Activated CD8-positive, alpha-beta memory T cell treated with anti-CD3 and anti-CD28 coated beads, Interleukin-2, amount 50 U/mL, for 24 hours (primary cell): ENCODE data around the gene TTLL13.

Source experiments
- DNase-seq: peaks from one replicate; pipeline ENCODE4 v3.0.0-alpha.2; 2020; ENCODE audit errors: extremely low read depth

Gene TTLL13

DNA sequence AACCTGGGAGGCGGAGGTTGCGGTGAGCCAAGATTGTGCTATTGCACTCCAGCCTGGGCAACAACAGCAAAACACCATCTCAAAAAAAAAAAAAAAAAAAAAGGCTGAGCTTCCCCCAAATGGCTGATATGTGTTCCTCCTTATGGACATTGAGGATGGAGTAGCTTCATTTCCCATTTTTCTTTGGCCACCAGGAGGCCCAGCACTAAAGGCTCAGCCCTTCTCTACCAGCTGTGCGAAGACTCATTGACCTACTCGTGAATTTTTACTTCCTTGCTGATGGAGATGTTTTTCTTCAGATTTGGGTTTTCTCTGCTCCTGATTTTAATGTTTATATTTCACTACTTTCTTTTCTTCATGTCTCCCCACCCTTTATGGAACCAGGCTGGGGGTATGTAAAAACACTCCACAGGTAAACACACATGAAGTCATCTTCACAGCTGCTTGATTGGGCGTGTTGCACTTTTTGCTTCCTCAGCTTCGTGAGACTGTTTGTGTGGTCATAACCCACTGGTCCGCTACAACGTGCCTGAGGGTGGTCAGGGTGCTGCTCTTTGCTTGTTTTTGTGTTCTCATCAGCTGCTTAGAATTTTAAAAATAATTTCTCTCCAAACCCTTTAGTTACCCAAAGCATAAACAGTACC lies 34.7 kb upstream of the TTLL13 start:
- no peak for DNase-seq

DNA sequence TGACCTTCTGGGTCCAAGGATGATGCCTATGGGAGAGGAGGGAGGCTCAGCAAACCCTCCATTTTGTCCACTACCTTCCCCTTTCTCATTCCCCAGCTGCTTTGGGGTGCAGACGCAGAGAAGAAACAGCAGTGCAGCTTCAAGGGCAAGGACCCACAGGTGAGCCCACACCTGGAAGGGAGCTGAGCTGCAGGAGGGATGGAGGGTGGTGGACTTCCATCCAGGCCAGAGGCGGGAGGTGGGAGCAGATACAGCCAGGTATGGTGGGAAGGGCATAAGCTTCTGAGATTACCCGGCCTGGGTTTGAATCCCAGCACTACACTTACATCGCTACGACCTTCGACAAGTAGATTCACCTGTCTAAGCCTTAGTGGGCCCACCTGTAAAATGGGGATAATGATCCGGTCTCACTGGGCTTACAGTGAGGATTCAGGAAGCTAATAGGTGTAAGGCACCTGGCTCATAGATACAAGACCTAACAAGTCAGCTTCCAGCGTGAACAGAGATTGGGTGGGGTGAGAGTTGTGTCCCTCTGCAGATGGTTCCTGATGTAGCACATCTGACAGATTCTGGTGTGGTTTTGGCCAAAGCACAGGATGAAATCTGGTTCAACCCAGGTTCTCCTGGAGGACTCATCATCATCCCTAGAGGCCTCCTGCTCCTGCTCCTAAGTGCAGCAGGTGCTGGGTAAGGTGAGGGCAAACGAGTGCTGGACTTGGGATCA lies 31.5 kb upstream of the TTLL13 start:
- no peak for DNase-seq

- DNase-seq, result no peak
Observed at GRCh38 chr15:90219421-90220141, 29.8 kb upstream of the TTLL13 start.

GRCh38 chr15:90221246-90221900 lies 28.0 kb upstream of the TTLL13 start:
- DNase-seq, result no peak

- no peak for DNase-seq
Observed at GRCh38 chr15:90222547-90222946, 26.8 kb upstream of the TTLL13 start.

DNA sequence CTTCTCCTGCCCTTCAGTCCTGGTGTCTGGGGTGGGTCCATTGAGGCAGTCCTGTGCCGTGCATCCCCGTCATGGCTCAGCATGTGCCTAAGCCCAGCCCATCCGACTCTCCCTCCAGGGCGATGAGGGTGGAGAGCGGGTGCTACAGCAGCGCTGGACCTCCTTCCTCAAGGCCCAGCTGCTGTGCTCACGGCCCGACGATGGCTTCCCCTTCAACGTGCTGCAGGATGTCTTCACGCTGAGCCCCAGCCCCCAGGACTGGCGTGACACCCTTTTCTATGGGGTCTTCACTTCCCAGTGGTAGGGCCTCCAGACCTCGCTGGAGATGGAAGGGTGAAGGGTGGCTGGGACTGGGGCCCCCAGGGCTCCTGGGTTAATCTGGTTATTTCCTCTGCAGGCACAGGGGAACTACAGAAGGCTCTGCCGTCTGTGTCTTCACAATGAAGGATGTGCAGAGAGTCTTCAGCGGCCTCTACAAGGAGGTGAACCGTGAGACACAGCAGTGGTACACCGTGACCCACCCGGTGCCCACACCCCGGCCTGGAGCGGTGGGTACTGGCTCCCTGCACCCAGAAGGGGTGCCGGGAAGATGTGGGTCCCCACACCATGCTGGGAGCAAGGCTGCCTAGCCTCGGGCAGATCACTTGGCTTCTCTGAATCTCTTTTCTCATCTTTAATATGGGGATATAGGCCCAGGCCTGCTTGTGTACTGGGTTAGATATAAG lies 25.8 kb upstream of the TTLL13 start:
- no peak for DNase-seq

GRCh38 chr15:90225047-90225446 lies 24.3 kb upstream of the TTLL13 start:
- no peak for DNase-seq

DNA sequence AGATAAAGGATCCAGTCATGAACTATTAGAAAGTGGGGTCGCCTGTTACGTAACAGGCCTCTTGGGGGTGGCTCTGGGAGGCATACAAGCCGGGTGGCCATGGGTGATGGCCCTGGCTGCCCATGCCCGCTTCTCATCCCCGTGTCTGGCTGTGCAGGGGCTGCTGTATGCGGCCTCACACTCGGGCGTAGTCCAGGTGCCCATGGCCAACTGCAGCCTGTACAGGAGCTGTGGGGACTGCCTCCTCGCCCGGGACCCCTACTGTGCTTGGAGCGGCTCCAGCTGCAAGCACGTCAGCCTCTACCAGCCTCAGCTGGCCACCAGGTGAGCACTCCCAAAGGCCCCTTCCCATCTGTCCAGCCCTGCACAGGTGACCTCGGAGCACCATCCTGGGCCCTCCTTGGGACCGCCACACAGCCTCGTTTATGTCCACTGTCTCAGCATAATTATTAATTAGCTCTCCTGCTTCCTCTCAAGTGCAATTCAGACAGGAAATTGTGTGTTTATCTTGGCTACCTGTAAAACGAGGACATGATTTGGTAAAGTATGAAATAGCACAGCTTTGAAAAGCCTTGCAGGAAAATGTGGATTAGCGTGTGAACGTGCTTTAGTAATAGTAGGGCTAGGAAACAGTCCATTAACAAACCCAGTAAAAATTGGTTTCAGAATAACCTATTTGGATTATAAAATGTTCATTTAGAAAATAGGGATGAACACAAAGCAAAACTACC lies 23.7 kb upstream of the TTLL13 start:
- DNase-seq, result no peak

DNA sequence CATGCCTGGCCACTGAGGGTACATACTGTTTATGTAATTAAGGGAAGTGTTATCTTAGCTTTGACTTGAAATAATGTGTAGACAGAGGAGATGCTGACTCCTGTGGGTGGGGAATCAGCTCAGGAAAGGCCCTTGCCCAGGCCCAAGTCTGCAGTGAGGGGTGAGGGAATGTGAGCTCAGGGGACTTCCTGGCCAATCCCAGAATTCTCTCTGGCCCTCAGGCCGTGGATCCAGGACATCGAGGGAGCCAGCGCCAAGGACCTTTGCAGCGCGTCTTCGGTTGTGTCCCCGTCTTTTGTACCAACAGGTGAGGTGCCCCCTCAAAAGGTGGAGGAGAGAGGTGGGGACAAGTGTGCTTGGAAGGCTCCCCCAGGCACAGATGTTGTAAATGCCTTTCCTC lies 22.0 kb upstream of the TTLL13 start:
- DNase-seq, result no peak

GRCh38 chr15:90227816-90228772 lies 21.3 kb upstream of the TTLL13 start:
- no peak for DNase-seq

DNA sequence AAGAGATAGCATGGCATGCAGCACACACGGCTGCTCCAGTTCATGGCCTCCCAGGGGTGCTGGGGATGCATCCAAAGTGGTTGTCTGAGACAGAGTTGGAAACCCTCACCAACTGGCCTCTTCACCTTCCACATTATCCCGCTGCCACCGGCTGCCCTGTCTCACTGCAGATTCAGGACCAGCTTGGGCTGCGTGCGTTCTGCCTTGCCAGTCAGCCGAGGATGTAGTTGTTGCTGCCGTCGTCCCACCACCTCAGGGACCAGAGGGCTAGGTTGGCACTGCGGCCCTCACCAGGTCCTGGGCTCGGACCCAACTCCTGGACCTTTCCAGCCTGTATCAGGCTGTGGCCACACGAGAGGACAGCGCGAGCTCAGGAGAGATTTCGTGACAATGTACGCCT lies 20.4 kb upstream of the TTLL13 start:
- no peak for DNase-seq

- no peak for DNase-seq
Observed at GRCh38 chr15:90230071-90230494, 19.3 kb upstream of the TTLL13 start.

GRCh38 chr15:90230610-90231009 lies 18.7 kb upstream of the TTLL13 start:
- no peak for DNase-seq

DNA sequence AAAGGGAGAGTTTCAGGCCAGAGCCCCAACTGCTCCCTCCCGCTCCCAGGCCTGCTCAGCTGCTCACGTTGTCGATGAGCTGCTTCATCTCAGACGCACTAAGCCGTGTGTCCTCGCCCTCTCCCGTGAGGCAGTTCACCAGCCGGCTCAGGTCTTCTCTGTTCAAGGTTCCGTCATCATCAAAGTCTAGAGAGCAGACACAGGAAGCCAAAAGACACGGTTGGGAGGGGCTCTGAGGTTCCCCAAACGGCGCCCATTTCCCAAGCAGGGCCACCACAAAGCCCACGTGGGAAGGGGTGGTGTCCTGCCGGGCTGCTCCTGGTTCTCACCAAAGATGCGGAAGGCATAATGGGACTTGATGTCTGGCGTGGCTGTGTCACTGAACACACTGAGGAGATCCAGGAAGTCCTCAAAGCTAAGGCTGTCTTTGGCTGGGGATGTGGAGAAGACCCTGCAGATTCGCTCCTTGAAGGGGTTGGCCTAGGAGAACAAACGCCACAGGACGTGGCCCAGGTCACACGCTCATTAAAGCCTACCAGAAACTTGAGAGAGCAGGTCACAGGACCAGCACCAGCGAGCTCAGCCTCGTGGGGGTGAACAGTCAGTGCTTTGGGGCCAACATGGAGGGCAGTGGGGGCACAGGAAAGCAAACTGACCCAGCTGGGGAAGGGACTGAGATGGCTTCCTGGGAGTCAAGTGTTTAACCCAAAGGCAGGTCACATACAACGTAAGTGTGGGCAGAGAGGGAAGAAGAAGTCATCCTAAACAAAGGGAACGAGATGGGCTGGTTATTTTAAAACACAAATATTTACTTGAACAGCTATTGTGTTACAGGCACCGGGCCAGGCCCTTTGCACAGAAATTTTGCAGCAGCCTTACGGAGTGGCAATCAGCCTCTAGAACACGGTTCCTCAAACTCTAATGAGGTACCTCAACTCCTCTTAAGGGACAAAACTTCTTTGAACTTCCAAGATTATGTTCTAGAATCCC lies 18.0 kb upstream of the TTLL13 start:
- peak; percentile 39 for DNase-seq

- DNase-seq, result no peak
Observed at GRCh38 chr15:90232196-90232595, 17.2 kb upstream of the TTLL13 start.

GRCh38 chr15:90232941-90233386 lies 16.4 kb upstream of the TTLL13 start:
- DNase-seq, result no peak

DNA sequence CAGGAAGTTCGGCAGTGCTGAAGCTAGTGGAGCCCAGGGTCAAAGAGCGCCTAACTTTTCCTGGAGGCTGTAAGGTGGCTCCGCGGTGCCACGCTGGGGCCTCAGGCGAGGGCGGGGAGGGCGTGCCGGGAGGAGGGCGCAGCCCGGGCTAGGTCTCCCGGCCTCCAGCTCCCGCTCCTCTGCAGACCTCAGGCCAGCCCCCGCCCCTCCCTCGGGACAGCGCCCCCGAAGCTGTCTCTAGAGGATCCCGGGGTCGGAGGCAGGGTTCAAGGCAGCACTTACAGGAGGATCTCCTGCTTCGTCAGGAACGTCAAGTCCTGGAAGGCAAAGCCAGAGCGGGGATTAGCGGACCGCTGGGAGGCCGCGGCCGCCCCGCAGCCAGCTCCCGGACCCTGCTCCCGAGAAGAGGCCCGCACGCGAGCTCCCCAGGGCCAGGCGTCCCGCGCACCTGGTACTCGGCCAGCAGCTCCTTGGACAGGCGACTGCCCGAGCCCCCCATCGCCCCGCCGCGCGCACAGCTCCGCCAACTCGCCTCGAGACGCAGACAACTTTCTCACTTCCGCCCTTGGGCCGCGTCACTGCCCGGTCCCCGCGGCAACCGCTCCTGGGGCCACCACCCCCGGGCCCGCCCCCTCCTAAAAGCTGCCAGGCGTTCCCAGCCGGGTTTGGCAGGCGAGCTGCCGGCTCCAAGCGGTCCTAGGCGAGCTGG lies 15.8 kb upstream of the TTLL13 start, which contains the start of gene CIB1:
CIB1 (minus strand) TSS at position 555 of the 709 bp plus-strand sequence; CDS start at position 499, 56 bp downstream.
- peak; percentile 94 for DNase-seq
